D341Med (cell line): ENCODE data around the gene TMEM125.

Experiments used
- DNase-seq: peaks from one replicate; pipeline ENCODE4 v3.0.0; 2012; ENCODE audit warnings: low spot score

The TMEM125 gene

DNA sequence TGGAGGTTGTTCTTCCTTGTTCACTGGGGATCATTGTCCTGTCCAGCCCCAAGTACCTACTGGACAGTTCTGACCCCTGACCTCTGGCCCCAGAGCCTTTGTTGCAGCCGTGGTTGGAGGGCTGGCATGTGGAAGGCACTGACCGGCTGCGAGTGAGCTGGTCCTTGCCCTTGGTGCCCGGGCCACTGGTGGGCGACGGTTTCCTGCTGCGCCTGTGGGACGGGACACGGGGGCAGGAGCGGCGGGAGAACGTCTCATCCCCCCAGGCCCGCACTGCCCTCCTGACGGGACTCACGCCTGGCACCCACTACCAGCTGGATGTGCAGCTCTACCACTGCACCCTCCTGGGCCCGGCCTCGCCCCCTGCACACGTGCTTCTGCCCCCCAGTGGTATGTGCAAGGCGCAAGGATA is 42.4 kb downstream of the TMEM125 start:
- DNase-seq = no peak

DNA sequence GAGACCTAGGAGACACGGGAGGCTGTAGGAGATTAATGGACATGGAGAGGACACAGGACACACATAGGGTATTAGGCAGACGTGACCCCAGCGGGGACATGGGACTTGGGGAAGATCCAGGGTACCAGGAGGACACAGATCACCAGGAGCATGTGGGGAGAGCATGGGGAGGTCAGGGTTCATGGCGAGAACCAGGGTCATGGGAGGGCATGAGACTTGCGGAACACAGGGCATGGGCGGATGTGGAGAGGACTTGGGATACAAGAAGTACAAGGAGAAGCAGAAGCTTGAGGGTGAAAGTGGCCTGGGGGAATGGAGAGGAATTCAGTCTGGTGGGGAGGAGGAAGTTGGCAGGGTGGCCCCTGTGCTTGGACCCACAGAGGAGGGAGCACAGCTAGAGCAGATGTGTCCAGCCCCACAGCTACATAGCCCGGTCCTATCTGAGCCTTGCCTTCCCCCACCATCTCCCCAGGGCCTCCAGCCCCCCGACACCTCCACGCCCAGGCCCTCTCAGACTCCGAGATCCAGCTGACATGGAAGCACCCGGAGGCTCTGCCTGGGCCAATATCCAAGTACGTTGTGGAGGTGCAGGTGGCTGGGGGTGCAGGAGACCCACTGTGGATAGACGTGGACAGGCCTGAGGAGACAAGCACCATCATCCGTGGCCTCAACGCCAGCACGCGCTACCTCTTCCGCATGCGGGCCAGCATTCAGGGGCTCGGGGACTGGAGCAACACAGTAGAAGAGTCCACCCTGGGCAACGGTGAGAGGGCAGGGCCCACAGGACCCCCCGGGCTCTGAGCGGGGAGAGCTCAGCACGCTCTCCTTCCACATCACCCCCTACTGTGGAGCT is 43.1 kb downstream of the TMEM125 start:
- no peak for DNase-seq

DNA sequence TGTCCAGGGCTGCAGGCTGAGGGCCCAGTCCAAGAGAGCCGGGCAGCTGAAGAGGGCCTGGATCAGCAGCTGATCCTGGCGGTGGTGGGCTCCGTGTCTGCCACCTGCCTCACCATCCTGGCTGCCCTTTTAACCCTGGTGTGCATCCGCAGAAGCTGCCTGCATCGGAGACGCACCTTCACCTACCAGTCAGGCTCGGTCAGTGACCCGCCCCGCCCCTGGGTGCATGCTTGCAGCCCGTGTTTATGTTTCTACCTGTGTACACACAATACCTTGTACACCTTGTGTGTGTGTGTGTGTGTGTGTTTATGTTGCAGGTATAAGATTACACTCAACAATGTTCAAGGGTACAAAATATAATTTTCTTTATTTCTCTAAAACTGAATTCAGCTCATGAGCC is 44.0 kb downstream of the TMEM125 start:
- DNase-seq = no peak

DNA sequence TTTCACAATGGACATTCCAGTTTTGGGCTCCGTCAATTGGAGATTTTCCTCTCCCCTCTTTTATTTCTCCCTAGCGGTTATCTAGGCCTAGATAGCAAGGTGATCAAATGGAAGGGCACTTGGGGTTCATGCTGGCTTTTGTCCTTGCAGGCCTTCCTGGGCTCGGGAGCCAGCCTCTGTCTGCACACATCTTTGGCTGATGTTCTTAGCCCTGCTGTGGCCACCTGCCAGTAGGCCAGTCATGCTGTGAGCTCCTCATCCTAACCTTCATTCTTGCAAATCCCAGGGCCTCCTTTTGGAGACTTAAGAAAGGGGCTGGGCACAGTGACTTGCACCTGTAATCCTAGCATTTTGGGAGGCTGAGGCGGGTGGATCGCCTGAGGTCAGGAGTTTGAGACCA is 44.5 kb downstream of the TMEM125 start:
- DNase-seq = no peak

DNA sequence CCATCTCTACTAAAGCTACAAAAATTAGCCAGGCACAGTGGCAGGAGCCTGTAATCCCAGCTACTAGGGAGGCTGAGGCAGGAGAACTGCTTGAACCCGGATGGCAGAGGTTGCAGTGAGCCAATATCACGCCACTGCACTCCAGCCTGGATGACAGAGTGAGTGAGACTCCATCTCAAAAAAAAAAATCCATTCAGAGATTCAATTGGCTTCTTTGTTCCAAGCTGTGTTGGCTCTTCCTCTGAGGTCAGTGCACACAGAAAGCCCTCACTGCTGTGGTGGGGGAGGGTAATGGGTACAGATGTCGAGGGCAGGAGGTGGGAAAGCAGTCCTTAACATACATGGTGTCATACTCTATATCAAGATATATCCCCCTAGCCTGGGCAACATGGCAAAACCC is 45.7 kb downstream of the TMEM125 start:
- DNase-seq = no peak

DNA sequence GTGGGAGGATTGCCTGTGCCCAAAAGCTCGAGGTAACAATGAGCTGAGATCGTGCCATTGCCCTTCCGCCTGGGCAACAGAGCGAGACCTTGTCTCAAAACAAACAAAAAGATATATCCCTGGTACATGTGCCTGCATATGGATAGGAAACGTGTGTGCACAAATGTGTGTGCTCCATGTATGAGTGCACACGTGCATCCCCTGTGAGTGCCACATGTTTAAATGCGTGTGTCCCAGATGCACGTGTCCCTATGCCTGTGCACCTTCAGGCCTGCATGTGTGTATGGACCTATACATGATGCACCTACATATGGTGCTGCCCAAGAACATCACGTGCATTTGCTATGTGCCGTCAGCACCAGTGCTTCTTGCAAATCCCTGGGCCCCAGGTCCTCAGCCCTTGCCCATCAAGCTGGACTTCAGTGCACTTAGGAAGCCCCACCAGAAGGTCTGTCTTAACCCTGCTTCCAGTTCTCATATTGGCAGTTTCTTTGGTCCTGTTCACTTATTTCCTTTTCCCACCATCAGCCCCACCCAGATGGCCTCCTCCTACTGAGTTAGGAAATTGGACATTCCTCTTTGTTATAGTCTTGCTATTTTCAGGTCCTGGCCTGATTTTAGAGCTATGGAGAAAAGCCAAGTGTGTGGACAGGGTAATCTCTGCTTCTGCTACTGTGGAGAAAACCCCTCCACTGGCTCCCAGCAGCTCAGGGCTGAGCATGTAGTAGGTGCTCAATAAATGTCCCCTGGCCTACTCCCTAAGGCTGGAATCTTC is 46.4 kb downstream of the TMEM125 start:
- no peak for DNase-seq

DNA sequence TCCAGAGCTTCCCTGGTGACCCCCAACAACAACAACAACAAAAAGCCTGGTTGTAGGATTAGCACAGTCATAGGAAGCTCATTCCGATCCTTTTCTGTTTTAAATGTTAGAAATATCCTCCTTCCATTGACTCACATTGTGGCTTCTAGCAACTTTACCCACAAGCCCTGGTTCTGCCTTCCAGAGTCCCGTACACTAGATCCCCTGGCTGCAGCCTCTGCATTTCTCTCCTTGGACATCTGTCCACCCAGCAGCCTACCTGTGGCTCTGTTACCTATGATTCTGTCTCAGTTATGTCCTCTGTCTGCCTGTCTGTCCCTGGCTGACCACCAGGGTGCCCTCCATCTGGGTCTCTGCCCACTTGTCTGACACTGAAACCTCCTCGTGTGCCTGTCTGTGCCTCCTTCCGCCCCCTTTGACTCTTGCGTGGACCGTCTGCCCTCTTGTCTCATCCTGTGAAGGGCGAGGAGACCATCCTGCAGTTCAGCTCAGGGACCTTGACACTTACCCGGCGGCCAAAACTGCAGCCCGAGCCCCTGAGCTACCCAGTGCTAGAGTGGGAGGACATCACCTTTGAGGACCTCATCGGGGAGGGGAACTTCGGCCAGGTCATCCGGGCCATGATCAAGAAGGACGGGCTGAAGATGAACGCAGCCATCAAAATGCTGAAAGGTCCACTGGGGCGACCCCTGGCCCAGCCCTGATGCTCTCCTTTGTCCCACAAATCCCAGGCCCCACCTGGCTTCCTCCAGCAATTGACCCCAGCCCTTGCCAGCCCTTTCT is 47.1 kb downstream of the TMEM125 start:
- no peak for DNase-seq

DNA sequence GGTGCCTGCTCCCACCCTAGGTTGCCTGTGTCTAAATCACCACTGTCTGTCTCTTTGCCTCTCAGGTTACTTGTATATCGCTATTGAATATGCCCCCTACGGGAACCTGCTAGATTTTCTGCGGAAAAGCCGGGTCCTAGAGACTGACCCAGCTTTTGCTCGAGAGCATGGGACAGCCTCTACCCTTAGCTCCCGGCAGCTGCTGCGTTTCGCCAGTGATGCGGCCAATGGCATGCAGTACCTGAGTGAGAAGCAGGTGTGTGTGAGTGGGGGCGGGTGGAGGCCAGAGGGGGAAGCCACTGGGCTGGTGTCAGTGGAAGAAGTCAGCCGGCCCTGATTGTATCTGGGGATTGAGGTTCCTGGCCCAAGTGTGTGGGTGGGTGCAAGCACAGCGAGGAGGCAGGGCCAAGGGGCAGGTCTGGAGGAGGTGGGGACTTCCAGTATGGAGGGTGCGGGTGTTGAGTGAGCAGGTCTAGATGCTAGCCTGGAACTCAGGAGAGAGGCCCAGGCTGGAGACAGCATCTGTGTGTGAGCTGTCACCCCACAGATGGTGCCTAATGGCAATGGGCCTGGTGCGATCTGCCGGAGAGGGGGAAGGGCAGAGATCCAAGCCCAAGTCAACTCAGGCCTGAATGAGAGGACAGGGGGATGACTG is 48.2 kb downstream of the TMEM125 start:
- DNase-seq = no peak

DNA sequence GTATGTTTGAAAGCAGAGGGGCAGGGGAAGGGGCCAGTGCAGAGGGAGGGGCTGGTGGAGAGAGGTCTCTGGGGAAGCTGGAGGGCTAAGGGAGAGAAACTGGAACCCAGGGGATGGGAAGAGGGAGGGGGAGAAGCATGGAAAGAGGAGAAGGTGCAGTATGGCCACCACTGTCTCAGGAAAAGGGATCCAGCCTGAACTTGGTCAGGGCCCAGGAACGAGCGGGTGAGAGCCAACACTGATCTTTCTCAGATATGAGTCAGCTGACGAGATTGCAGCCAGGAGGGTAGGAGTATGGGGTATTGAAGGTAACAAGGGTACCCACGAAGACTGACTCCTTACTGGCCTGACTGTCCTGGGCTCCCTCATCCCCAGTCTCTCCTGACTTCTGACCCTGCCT is 49.0 kb downstream of the TMEM125 start:
- DNase-seq = no peak

DNA sequence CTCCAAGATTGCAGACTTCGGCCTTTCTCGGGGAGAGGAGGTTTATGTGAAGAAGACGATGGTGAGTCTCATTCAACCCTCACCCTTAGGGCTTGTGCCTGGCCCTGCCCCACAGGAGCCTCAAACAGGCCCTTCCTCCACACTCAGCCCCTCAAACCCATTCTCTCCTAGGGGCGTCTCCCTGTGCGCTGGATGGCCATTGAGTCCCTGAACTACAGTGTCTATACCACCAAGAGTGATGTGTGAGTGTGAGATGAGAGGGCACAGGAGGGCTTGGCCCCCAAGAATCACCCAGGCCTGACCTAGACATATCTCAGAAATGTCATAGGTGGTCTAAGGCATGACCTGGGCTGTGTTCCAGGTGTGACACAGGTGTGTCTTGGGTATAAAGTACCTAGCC is 49.5 kb downstream of the TMEM125 start:
- no peak for DNase-seq

DNA sequence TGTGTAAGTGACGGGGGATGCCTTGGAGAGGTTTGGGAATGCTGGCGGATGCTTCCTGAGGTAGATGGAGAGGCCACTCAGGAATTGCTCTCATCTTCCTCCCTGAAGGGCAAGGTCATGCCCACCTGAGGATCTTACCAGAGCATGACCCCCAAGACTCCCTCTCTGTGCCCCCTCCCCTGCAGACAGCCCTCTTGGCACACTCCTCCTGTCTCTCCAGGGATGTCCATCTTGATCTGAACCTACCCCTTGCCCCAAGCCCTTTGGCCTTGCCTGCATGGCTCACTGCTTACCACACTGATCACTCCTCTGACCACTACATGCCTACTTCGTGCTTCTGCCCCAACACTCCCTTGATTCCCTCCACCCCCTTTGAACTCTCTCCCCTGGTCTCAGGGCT is 50.0 kb downstream of the TMEM125 start:
- no peak for DNase-seq

DNA sequence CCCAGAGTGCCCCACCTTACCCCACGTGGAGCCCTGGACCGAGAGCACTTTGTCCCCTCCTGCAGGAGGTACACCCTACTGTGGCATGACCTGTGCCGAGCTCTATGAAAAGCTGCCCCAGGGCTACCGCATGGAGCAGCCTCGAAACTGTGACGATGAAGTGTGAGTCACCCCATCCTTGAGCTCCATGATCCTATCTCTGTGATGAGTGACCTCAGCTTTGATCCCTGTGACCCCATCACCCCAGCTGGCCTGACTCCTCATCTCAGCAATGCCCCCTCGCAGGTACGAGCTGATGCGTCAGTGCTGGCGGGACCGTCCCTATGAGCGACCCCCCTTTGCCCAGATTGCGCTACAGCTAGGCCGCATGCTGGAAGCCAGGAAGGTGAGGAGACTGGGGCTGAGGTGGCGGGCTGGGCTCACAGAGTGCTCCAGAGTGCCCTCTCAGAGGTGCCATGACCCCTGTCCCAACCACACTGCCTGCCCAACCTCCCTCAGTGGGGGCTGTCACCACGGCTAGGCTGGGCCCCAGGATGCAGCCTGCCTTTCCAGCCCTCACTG is 51.6 kb downstream of the TMEM125 start:
- DNase-seq = no peak

DNA sequence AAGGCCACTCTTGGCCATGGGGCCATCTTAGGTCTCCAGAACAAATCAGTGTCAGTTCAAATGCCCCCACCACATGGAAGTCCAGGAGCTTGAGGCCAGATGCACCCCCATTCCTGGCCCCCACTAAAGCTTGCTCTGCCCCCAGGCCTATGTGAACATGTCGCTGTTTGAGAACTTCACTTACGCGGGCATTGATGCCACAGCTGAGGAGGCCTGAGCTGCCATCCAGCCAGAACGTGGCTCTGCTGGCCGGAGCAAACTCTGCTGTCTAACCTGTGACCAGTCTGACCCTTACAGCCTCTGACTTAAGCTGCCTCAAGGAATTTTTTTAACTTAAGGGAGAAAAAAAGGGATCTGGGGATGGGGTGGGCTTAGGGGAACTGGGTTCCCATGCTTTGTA is 52.7 kb downstream of the TMEM125 start:
- no peak for DNase-seq
